ENCODE results near the gene CRYBG2.
"Not testable (repeated sequence)": the region's sequence is repeated elsewhere in the genome, so short reads cannot be mapped to it uniquely, and the experiment has no call there.

Gene CRYBG2

GRCh38 chr1:26389604-26390247 is 35.8 kb upstream of the CRYBG2 start:
- no peak for DNase-seq (ENCODE audit: low read depth)
- no peak for TF ChIP-seq CTCF (IDR thresholded peaks at IDR 0.05; ENCODE audit: control insufficient read depth, extremely low read depth, insufficient read depth)
- no peak overlapping the region for H3K4me3 ChIP-seq (ENCODE audit: low read depth, low read length)

DNA sequence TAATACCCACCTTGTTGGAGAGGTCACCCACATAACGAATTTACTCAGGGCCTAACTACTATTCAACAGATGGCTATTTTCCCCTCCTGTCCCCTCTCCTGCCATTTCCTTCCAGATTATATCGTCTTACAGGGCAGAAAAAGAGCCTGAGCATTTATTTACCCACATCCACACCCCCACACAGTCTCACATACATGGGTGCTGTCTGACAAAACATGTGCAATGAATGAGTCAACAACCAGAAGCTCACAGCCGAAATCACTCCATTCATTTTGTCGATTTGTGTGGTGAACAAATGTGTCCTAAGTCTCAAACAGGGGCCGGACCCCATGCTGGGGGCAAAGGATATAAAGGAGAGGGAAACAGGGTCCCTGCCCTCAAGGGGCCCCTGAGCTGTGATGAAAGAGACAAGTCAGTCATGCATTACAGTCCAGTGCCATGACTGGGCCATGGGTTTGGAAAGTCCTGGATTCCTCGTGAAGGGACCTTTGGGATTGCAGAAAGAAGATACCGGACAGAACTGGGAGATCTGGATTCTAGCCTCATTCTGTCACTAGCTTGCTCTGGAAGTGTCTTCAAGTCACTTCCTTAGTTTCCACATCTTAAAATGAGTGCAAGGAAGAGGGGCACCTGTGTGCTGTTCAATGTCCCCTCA is 35.0 kb upstream of the CRYBG2 start:
- no peak for TF ChIP-seq CTCF (IDR thresholded peaks at IDR 0.05; ENCODE audit: control insufficient read depth, extremely low read depth, insufficient read depth)
- H3K4me3 ChIP-seq (ENCODE audit: low read depth, low read length), result no peak overlapping the region
- no peak for DNase-seq (ENCODE audit: low read depth)

- no peak for DNase-seq (ENCODE audit: low read depth)
- no peak for TF ChIP-seq CTCF (IDR thresholded peaks at IDR 0.05; ENCODE audit: control insufficient read depth, extremely low read depth, insufficient read depth)
- no peak overlapping the region for H3K4me3 ChIP-seq (ENCODE audit: low read depth, low read length)
Measured at GRCh38 chr1:26387447-26387846, 33.5 kb upstream of the CRYBG2 start.

GRCh38 chr1:26385063-26385462 is 31.1 kb upstream of the CRYBG2 start:
- H3K4me3 ChIP-seq (ENCODE audit: low read depth, low read length); DNase-seq (ENCODE audit: low read depth): not testable (repeated sequence)

- DNase-seq (ENCODE audit: low read depth), result no peak
- no peak overlapping the region for H3K4me3 ChIP-seq (ENCODE audit: low read depth, low read length)
- no peak for TF ChIP-seq CTCF (IDR thresholded peaks at IDR 0.05; ENCODE audit: control insufficient read depth, extremely low read depth, insufficient read depth)
Measured at GRCh38 chr1:26384076-26384475, 30.1 kb upstream of the CRYBG2 start.

GRCh38 chr1:26378879-26379251 is 24.9 kb upstream of the CRYBG2 start:
- H3K4me3 ChIP-seq (ENCODE audit: low read depth, low read length), result no peak overlapping the region
- no peak for DNase-seq (ENCODE audit: low read depth)
- TF ChIP-seq CTCF (IDR thresholded peaks at IDR 0.05; ENCODE audit: control insufficient read depth, extremely low read depth, insufficient read depth), result no peak

DNA sequence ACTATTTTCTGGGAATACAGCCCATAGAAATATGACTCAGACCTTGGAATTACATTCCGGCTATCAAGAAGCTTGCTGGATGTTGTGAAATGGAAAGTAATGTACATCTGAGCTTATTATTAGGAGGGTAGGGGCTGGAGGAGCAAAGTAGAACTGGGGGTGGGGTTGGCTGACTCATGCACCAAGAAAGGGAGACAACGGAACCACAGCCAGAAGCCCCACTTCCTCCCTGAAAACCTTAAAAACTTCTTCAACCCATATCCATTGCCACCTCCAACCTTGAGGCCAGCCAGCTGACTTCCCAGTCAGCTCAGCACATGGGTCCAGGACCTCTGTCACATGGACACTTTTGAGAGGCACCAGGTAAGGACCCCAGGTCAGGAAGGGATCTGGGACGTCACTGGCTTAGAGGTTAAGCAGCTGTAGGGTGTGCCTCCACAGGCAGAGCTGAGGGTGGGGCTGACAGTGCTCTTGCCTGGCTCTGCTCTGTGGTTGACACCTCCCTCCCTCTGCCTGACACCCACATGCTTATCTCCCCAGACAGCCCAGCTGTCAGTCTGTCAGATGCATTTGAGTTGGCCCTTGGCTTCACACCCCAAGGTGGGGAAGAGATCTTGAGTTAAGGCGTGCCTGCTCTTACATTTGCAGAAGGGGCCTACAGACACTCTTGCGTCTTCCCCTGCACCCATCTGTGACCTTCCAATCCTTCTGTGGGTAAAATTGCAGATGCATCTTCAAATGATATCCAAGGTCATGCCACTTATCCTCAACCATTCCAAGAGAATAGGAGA is 24.4 kb upstream of the CRYBG2 start:
- H3K4me3 ChIP-seq (ENCODE audit: low read depth, low read length), result no peak overlapping the region
- TF ChIP-seq CTCF (IDR thresholded peaks at IDR 0.05; ENCODE audit: control insufficient read depth, extremely low read depth, insufficient read depth), result no peak
- DNase-seq (ENCODE audit: low read depth), result no peak

All from LNCaP clone FGC (cell line).